Measurements from ENCODE around the gene PIK3R2.
A peak's percentile ranks its signal among the peaks of the same experiment; 100 is the strongest.
"Not testable (repeated sequence)": the region's sequence is repeated elsewhere in the genome, so short reads cannot be mapped to it uniquely, and the experiment has no call there.

PIK3R2 gene

DNA sequence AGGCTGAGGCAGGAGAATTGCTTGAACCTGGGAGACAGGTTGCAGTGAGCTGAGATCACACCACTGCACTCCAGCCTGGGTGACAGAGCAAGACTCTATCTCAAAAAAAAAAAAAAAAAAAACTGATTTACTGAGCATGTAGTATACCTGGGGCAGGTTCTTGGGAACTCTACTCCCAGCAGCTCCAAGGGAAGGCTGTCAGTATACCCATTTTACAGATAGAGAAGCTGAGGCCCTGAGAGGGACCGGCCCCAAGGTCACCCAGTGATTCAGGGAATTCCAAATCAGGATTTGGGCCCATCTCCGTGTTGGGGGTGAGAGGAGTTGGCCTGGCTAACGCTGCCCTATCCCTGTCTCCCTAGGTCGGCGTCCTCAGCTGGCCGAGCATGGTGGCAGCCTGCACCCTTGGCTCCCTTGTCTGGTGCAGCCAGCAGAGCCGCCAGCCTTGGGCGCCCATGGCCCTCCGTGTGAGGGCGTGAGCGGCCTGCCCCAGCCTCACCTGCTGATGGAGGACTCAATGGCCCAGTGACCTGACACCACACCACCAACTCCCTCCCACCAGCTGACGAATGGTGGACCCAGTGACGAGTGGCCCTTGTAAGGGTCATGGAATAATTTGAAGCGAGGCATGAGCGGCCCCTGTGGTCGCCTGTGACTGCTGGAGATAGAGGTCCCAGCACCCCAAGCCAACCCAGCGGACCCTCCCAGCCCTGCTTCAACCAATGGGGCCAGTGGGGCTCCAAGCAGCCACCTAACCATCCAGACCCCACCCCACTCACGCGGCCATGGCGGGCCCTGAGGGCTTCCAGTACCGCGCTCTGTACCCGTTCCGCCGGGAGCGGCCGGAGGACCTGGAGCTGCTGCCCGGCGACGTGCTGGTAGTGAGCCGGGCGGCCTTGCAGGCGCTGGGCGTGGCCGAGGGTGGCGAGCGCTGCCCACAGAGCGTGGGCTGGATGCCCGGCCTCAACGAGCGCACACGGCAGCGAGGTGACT lies 2.4 kb downstream of the PIK3R2 start:
- no peak for DNase-seq (ENCODE audit: low read depth, low spot score)

DNA sequence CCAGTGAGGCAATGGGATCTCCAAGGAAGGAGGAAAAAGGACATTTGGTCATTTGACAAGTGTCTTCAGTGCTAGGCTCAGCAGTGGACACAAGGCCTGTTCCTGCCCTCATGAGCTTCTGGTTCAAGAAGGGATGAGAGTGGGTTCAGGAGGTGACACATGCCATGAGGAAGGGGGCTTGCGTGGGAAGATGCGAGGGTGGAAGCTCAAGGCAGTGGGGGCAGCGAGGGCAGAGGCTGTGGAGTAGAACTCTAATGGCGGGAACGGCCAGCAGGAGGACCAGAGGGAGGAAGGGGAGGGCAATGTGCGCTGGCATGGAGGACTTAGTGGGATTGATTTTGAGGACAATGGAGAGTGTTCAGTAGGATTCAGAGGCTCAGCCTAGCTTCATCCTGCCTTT lies 3.3 kb downstream of the PIK3R2 start:
- DNase-seq (ENCODE audit: low read depth, low spot score) = no peak

DNA sequence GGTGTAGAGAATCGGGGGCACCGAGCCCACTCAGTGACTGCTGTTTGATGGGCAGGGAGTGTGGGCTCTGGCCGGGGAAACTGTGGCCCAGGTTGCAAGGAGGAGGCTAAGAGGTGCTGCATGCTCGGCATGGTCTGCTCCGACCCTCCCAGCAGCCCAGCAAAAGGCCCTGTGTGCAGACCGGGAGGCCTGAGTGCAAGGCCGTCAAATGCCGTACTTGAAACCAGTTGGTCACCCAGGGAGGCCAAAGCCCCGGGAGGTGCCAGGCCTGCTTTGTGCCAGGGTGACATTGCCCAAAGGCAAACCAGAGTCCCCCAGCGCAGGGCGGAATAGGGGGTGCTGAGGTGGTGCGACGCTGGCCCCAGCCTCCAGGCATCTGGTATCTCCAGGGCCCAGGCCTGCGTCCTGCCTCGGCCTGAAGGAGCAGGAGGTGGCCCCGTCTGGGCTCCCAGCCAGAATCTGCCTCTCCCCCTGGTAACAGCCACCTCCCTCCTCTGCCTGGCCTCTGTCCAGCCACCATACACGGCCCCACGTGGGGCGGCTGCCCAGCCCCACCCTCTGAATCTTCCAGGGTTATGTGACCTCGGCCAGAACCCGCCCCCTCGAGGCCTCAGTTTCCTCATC lies 4.0 kb downstream of the PIK3R2 start:
- DNase-seq (ENCODE audit: low read depth, low spot score) = peak; percentile 96

DNA sequence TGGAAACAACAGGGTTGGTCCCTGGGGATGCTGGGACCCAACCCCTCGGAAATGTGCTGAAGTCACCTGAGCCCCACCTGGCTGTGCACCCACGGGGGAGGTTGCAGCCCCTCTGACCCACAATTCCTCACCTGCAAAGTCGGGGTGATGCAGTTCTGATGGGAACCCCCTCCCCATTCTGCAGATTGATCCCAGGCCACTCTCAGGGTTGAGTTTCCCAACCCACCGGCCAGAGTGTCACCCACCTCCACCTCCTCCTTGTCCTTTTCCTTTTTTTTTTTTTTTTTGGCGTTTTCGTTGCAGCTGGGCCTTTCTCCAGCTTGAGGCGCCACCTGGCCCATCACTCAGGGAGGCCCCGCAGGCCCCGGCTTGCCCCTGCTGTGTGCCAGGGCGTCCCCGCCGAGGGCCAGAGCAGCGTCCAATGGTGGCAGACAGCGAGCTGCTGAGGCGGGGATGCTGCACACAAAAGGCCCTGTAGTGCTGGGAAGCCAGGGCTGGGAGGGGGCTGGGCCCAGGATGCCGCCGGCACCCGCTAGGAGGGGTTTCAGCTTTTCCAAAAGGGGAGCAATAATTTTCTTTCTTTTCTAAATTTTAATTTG lies 4.6 kb downstream of the PIK3R2 start:
- peak; percentile 83 for DNase-seq (ENCODE audit: low read depth, low spot score)

DNA sequence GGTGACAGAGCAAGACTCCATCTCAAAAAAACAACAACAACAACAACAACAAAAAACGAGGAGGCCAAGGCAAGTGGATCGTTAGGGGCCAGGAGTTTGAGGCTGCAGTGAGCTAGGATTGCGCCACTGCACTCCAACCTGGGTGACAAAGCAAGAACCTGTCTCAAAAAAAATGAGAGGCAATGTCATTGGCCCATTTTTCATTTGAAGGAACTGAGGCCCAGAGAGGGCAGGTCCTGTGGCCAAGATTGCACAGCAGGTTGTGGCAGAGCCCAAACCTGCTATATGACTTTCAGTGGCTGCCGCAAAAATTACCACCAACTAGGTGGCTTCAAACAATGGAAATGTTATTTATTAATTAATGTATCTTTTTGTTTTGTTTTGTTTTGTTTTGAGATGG lies 5.5 kb downstream of the PIK3R2 start:
- no peak for DNase-seq (ENCODE audit: low read depth, low spot score)

DNA sequence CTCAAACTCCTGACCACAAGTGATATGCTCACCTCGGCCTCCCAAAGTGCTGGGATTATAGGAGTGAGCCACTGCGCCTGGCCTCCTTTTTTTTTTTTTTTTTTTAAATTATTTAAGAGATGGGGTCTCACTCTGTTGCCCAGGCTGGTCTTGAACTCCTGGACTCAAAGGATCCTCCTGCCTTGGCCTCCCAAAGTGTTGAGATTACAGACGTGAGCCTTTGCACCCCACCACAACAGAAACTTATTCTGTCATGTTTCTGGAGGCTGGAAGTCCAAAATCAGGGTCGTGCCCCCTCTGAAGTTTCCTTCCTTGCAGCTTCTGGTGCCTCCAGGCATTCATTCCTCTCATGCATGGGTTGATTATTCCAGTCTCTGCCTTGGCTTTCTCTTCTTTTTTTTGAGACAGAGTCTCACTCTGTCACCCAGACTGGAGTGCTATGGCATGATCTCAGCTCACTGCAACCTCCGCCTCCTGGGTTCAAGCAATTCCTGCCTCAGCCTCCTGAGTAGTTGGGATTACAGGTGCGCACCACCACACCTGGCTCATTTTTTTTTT lies 6.2 kb downstream of the PIK3R2 start:
- DNase-seq (ENCODE audit: low read depth, low spot score) = not testable (repeated sequence)

DNA sequence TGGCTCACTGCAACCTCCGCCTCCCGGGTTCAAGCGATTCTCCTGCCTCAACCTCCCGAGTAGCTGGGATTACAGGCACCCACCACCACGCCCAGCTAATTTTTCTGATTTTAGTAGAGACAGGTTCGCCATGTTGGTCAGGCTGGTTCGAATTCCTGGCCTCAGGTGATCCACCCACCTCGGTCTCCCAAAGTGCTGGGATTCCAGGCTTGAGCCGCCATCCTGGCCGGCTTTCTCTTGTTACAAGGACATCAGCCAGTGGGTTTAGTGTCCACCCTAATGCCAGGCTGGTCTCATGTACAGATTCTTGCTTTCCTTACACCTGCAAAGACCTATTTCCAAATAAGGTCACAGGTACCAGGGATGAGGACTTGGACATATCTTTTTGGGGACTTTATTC lies 6.8 kb downstream of the PIK3R2 start:
- no peak for DNase-seq (ENCODE audit: low read depth, low spot score)

DNA sequence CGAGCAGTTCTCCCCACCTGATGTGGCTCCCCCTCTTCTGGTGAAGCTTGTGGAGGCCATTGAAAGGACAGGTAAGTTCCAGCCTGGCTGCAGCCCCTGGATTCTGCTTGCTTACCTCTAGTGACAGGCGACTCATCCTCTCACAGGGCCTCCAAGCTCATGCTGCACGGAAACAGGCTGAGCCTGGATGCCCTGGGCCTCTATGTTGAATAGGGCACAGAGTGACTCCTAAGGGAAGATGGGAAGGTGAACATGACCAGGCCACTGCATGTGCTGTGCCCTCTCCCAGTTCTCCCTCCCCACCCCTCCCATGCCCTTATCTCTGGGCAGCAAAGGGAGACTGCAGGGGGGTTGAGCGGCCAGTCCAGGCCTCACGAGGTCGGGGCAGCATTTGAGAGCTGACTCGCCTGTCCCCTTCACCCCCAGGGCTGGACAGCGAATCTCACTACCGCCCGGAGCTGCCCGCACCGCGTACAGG lies 7.6 kb downstream of the PIK3R2 start:
- DNase-seq (ENCODE audit: low read depth, low spot score) = peak; percentile 16

DNA sequence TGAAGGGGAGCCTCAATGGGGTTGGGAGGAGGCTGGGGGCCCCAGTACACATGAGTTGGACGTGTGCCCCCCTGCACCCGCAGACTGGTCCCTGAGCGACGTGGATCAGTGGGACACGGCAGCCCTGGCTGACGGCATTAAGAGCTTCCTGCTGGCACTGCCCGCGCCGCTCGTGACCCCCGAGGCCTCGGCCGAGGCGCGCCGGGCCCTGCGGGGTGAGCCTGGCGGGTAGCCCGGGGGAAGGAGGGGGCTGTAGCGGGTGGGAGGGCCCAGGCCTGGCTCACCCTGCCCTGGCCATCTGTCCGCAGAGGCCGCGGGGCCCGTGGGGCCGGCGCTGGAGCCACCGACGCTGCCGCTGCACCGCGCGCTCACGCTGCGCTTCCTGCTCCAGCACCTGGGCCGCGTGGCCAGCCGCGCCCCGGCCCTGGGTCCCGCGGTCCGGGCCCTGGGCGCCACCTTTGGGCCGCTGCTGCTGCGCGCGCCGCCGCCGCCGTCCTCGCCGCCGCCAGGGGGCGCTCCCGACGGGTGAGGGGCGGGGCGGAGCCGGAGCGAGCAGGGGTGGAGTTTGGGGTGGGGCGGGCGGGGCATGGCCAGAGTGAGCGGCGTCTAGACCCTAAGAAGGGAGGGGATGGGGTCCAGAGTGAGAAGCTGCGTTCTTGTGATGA lies 8.1 kb downstream of the PIK3R2 start:
- peak; percentile 89 for DNase-seq (ENCODE audit: low read depth, low spot score)

DNA sequence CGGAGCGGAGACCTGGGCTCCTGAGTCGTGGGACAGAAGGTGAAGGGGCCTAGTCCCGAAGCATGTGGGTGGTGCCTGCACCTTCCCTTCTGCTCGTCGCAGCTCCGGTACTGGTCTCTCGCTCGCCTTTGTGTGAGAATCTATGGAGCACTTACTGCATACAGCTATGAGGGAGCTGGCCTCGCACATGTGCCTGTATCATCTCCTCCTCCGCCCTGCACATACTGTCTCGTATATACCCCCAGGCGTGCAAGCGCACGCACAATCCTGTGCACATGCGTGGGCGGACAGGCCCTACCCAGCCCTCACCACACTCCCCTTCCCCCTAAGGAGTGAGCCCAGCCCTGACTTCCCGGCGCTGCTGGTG lies 8.7 kb downstream of the PIK3R2 start:
- DNase-seq (ENCODE audit: low read depth, low spot score) = no peak

DNA sequence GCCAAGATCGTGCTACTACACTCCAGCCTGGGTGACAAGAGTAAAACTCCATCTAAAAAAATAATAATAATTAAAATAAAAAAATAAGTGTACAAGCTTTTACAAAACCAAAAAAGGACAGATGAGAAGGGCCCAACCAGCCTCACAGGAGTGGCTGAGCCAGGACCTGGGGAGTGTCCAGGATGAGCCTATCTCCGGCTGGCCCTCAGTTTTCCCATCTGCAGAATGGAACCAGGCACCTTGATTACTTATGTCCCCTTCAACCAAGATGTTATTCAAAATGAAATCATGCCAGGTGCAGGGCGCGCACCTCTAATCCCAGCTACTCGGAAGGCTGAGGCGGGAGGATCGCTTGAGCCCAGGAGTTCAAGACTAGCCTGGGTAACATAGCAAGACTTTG lies 11.1 kb downstream of the PIK3R2 start:
- DNase-seq (ENCODE audit: low read depth, low spot score) = no peak

DNA sequence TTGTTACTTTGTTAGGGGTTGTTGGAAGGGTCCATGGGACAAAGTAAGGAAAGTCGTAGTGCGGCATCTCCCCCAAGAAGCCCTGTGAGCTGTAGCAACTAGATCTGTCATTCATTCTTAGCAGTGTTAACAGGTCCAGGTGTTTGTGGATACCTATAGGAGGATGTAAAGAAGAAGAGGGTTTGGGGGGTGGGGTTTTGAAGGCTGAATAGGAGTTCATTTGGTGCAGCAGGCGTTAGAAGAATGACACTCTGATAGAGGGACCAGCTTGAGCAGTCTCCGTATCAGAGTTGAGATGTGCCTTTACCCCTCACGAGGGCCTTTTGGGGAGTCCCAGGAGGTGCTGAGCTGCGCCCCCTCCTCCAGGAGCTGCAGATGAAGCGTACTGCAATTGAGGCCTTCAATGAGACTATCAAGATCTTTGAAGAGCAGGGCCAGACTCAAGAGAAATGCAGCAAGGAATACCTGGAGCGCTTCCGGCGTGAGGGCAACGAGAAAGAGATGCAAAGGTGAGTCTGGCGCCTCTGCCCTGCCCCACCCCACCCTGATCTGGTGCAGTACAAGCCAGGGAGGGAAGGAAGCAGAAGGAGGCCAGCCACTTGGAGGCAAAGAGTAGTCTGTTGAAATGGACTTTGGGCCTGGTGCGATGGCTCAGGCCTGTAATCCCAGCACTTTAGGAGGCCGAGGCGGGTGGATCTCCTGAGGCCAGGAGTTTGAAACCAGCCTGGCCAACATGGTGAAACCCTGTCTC lies 13.0 kb downstream of the PIK3R2 start:
- no peak for DNase-seq (ENCODE audit: low read depth, low spot score)

DNA sequence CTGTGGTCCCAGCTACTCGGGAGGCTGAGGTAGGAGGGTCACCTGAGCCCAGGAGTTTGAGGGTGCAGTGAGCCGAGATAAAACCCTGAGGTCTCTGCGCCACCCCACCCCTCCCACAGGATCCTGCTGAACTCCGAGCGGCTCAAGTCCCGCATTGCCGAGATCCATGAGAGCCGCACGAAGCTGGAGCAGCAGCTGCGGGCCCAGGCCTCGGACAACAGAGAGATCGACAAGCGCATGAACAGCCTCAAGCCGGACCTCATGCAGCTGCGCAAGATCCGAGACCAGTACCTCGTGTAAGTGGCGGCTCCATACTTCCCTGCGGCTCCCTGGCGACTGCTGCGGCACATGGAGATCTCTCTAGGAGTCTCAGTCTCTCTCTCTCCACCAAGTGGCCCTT lies 14.0 kb downstream of the PIK3R2 start:
- DNase-seq (ENCODE audit: low read depth, low spot score) = no peak

DNA sequence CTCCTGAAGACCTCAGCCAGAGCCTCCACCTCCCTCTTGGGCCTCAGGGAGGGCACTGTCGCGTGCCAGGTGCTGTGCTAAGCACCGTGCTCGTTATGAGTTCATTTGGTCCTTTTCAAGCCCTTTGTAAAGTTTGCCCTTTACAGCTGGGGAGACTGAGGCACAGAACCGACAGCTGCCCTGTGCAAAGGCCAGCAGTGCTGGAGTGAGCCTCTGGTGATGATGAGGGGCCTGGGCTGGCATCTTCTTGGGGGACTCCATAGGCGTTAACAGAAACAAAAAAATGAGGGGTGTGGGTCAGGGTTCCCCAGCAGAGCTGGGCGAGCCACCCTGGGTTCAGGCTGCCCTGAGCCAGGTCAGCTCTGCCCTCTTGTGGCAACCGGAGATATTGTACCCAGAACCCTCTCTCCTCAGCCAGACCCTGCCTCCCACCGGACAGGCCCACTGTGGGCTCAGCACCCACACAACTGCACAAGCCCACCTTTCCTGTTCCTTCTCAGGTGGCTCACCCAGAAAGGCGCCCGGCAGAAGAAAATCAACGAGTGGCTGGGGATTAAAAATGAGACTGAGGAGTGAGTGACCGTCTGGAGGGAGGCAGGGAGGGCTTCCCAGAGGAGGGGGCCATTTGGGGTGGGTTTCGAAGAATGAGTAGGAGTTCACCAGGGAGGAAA lies 15.1 kb downstream of the PIK3R2 start:
- peak; percentile 58 for DNase-seq (ENCODE audit: low read depth, low spot score)

DNA sequence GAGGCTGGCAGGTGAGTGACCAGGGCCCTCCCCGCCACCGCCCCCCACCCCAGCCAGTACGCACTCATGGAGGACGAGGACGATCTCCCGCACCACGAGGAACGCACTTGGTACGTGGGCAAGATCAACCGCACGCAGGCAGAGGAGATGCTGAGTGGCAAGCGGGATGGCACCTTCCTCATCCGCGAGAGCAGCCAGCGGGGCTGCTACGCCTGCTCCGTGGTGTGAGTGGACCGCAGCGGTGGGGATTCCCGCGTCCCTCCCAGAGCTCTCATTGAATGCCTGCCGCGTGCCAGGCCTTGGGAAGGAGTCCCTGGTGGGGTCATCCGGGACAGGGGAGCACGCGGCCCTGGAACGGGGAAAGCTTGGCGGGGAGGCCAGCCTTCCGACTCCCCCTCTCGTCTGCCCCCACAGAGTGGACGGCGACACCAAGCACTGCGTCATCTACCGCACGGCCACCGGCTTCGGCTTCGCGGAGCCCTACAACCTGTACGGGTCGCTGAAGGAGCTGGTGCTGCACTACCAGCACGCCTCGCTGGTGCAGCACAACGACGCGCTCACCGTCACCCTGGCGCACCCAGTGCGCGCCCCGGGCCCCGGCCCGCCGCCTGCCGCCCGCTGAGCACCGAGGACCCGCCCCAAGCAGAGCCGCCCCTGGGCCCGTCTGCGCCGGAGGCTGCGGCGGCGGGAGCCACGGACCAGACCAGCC lies 15.9 kb downstream of the PIK3R2 start:
- DNase-seq (ENCODE audit: low read depth, low spot score) = no peak

DNA sequence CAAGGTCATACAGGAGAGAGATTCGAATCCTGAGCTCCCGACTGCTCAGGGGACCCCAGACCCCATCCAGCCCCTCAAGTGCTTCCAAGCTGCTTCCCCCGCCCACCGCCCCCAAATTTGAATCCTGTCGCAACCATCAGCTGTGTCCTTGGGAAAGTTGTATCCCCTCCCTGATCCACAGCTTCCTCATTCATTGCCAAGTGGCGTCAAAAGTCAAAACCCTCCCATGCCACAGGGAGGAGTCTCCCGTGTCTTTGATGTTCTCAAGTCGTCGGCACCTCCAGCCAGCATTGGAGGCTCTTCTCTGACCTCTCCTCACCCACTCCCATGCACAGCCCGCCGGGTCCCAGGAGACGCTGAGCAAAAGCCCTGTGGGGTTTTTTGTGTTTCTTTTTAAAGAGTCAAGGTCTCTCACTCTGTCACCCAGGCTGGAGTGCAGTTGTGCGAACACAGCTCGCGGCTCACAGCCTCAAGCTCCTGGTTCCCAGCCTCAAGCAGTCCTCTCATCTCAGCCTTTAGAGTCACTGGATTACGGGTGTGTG lies 17.8 kb downstream of the PIK3R2 start:
- DNase-seq (ENCODE audit: low read depth, low spot score) = no peak

DNA sequence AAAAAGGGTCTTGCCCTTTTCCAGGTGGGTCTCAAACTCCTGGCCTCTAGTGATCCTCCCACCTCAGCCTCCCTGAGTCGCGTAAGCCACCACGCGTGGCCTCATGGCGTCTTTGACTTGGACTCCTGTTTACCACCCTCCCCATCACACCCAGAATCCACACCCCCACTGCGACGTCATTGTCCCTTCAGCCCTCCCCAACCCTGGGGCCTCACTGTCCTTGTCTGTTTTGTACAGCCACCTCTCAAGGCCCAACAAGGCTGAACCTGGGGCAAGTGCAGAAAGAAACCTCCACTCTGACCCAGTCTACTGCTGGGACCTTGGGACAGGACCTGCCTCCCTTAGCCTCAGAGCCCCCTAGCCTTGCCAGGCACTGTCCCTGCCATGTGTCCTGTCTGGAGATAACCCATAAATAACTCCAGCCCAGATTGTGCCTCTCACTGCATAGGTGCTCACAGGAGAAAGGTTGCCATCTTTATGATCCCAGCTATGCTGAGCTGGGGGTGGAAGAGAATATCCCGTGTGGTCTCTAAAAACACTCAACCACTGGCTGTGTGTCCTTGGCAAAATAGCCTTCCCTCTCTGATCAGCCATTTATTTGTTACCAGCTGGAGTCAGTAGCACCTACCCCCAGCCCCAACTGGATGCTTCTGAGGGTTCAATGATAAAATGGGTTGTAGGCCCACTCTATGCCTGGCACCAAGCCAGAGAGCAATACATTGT lies 18.8 kb downstream of the PIK3R2 start:
- no peak for DNase-seq (ENCODE audit: low read depth, low spot score)

DNA sequence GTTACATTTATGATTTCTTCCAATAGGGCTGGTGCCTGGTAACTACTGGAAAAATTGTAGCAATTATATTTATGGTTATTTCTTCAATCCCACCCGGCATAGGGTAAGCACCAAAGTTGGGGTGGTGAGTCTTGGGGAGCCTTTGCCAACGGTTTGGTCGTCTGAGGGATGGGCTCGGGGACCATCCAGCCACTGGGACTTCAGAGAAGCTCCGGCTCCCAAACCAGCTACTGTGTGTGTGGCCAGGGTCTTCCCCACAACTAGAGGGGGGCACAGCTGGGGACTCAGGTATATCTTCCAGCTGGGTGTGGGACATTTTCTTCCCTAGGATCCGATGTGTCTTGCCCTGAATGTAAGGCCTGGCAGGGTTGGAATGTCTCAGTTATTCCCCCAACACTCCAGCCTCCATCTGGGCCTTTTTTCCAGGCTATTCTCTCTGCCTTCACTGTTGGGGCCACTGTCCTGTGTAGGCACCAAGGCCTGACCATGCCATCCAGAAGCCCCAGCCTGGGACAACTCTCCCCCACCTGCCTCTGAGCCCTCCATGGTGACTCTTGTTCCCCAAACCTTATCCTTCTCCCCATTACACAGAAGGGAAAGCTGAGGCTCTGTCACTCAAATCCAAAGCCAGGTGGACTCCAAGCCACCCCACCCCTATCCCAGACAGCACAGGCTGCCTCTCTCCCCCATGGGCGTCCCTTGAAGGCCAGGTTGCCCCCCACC lies 19.5 kb downstream of the PIK3R2 start:
- DNase-seq (ENCODE audit: low read depth, low spot score) = no peak
